ENCODE measurements around the gene NTF4. TPM values are rescaled to one million over a fixed set of nuclear protein-coding genes. Genes with fewer than 3 reads are reported as not detected.

The NTF4 gene
- total and polyA plus RNA-seq, 2 of the 13 experiments (the other 11 are each of a cell fraction or from before 2014, with no cell fraction given), result not detected

DNA sequence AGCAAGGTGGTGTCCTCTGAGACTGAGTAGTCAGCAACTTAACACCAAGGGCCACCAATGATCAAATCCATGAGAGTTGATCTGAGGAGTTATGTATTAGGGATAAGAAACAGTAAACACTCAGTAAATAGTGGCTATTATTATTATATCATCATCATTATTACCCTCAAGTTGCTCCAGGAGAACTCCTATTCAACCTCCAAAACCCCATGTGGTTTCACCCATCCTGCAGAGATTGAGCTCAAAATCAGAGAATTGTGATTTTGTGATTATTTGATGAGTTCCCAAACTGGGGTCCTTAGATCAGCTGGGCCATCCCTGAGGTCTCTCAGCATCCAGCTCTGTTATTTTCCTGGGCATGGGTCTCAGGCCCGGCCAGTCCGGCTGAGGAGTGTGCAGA is 3.6 kb downstream of the NTF4 start:
- 43% methylated on average over 2 of the region's 2 CpGs for WGBS (ENCODE audit: low lambda C conversion rate)
- Histone ChIP-seq H3K9ac (ENCODE audit: insufficient read depth, low read depth, low read length) (no peak overlapping the region), H3K79me2 (ENCODE audit: insufficient read depth, low read length) (no peaks in the 10 kb centered on the region), H3K27me3 (ENCODE audit: control insufficient read depth in 1 of 2, insufficient read depth in 2 of 2, low read length in 2 of 2) (peaks cover 7 to 64% of the 10 kb centered on the region in 2 experiments; a peak in 4 of 5 replicates), H3K36me3 (replicated peaks in 1 of 2; ENCODE audit: control insufficient read depth in 1 of 2, insufficient read depth in 2 of 2, low read length in 2 of 2) (no peaks in the 10 kb centered on the region), H3K4me2 (ENCODE audit: low read depth, low read length) (no peak overlapping the region), H2AFZ (ENCODE audit: low read length) (no peak overlapping the region), H3K9me3 (ENCODE audit: low read length) (no peaks in the 10 kb centered on the region), H3K4me1 (ENCODE audit: insufficient read depth, low read length) (peaks cover 21% of the 10 kb centered on the region), H3K27ac (ENCODE audit: extremely low read length, insufficient read depth, low read length) (no peak overlapping the region), H3K4me3 (replicated peaks in 1 of 3; ENCODE audit: insufficient read depth in 1 of 3, low read depth in 2 of 3, low read length in 3 of 3) (no peak overlapping the region), H4K20me1 (ENCODE audit: insufficient read depth, low read length) (no peaks in the 10 kb centered on the region)
- intact Hi-C loops (cut with micrococcal nuclease; ENCODE audit: unreplicated experiment) (no loop called here), in situ Hi-C loops (cut with HindIII; ENCODE audit: extremely low pct_ligation_motif_present, low pct_unique_long_range_greater_than_20kb) (no loop called here)
- DNase-seq (ENCODE audit: low spot score) (no peak), FAIRE-seq (no peak), ATAC-seq (no peak)
- TF ChIP-seq CBX5 (CRISPR knock-in tag; IDR thresholded peaks at IDR 0.05; ENCODE audit: borderline replicate concordance) (no peak), MEIS1 (CRISPR knock-in tag; IDR thresholded peaks at IDR 0.05; ENCODE audit: borderline replicate concordance) (no peak), DDIT3 (CRISPR knock-in tag; IDR thresholded peaks at IDR 0.05) (no peak), ZKSCAN1 (IDR thresholded peaks at IDR 0.05; ENCODE audit: low read length) (no peak), ETV6 (CRISPR knock-in tag; conservative IDR thresholded peaks at IDR 0.05) (no peak), ELF1 (CRISPR knock-in tag; IDR thresholded peaks at IDR 0.05) (no peak), MAFF (IDR thresholded peaks at IDR 0.05; ENCODE audit: low read depth, low read length) (no peak), ZXDC (CRISPR knock-in tag; IDR thresholded peaks at IDR 0.05) (no peak), ZBTB49 (CRISPR knock-in tag; IDR thresholded peaks at IDR 0.05; ENCODE audit: borderline replicate concordance) (no peak), ZBTB42 (CRISPR knock-in tag; IDR thresholded peaks at IDR 0.05) (no peak), ZBTB7A (CRISPR knock-in tag; IDR thresholded peaks at IDR 0.05) (no peak), THAP11 (CRISPR knock-in tag; IDR thresholded peaks at IDR 0.05) (no peak)
- TF ChIP-seq, protein P1, sequence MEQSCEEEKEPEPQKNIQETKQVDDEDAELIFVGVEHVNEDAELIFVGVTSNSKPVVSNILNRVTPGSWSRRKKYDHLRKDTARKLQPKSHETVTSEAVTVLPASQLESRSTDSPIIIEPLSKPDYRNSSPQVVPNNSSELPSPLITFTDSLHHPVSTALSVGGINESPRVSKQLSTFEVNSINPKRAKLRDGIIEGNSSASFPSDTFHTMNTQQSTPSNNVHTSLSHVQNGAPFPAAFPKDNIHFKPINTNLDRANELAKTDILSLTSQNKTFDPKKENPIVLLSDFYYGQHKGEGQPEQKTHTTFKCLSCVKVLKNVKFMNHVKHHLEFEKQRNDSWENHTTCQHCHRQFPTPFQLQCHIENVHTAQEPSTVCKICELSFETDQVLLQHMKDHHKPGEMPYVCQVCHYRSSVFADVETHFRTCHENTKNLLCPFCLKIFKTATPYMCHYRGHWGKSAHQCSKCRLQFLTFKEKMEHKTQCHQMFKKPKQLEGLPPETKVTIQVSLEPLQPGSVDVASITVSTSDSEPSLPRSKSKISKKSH (CRISPR knock-in tag; IDR thresholded peaks at IDR 0.05; ENCODE audit: borderline replicate concordance), result no peak
- ChIA-PET CTCF (ENCODE audit: low intra/inter-chr PET ratio, low total read pairs) (no interaction called here), POLR2A (no interaction called here)
- BruUV-seq (replicated peaks), result no TSS peak

Measured in HepG2 (cell line).